Neutrophil (primary cell): ENCODE measurements around the gene ANKRD55.
"Not testable (repeated sequence)": the region's sequence is repeated elsewhere in the genome, so short reads cannot be mapped to it uniquely, and the experiment has no call there.

ENCODE experiments used
- H3K27ac ChIP-seq: fragments of 200-600 bp; sonication (generic); 2 replicates; pipeline ENCODE4 v1.5.1; 2016; ENCODE audit warnings: mild to moderate bottlenecking, moderate library complexity
- H3K27me3 ChIP-seq: fragments of 200-600 bp; sonication (generic); 2 replicates; pipeline ENCODE4 v1.6.0; 2016; ENCODE audit warnings: mild to moderate bottlenecking
- H3K36me3 ChIP-seq: fragments of 200-600 bp; sonication (generic); 2 replicates; pipeline ENCODE4 v1.5.1; 2017
- H3K4me1 ChIP-seq, 2 experiments: fragments of 200-600 bp in 1 of 2; sonication (generic) in 1 of 2; 1 replicate in 1 of 2; 2 replicates in 1 of 2; pipeline versions ENCODE4 v1.5.1 to v1.6.1; 2013 to 2016; ENCODE audit warnings: low read depth in 1 of 2, low read length in 1 of 2, mild to moderate bottlenecking in 1 of 2, moderate library complexity in 1 of 2; ENCODE audit not compliant: control insufficient read depth in 1 of 2, insufficient read depth in 1 of 2
- H3K4me3 ChIP-seq, 2 experiments: fragments of 200-600 bp in 1 of 2; sonication (generic) in 1 of 2; 1 replicate in 1 of 2; 2 replicates in 1 of 2; pipeline ENCODE4 v1.5.1; 2013 to 2016; ENCODE audit warnings: low read depth in 1 of 2, low read length in 1 of 2, mild to moderate bottlenecking in 1 of 2, moderate library complexity in 1 of 2
- H3K9me3 ChIP-seq: fragments of 200-600 bp; sonication (generic); 2 replicates; pipeline ENCODE4 v1.5.1; 2016
- CTCF ChIP-seq: fragments of 200-600 bp; sonication (generic); IDR thresholded peaks from 2 replicates; pipeline ENCODE4 v1.5.1; 2016; ENCODE audit warnings: antibody characterized with exemption

Gene ANKRD55

GRCh38 chr5:56090793-56091460 is 142.2 kb downstream of the ANKRD55 start:
- no peaks in the 10 kb centered on the region for H3K9me3 ChIP-seq
- no peaks in the 10 kb centered on the region for H3K27me3 ChIP-seq
- H3K36me3 ChIP-seq: no peaks in the 10 kb centered on the region
- H3K27ac ChIP-seq: no peak overlapping the region
- no peaks in the 10 kb centered on the region for H3K4me1 ChIP-seq
- no peak for TF ChIP-seq CTCF
- no peak overlapping the region for H3K4me3 ChIP-seq

GRCh38 chr5:56088967-56089829 is 143.9 kb downstream of the ANKRD55 start:
- Histone ChIP-seq H3K27ac (no peak overlapping the region), H3K36me3 (no peaks in the 10 kb centered on the region), H3K4me1 (no peaks in the 10 kb centered on the region), H3K4me3 (no peak overlapping the region), H3K9me3 (no peaks in the 10 kb centered on the region), H3K27me3 (peaks cover 7% of the 10 kb centered on the region)
- no peak for TF ChIP-seq CTCF

GRCh38 chr5:56088431-56088949 is 144.6 kb downstream of the ANKRD55 start:
- H3K4me3 ChIP-seq: no peak overlapping the region
- peaks cover 7% of the 10 kb centered on the region for H3K27me3 ChIP-seq
- no peaks in the 10 kb centered on the region for H3K36me3 ChIP-seq
- no peak for TF ChIP-seq CTCF
- no peak overlapping the region for H3K27ac ChIP-seq
- no peaks in the 10 kb centered on the region for H3K4me1 ChIP-seq
- no peaks in the 10 kb centered on the region for H3K9me3 ChIP-seq

- Histone ChIP-seq H3K36me3 (no peaks in the 10 kb centered on the region), H3K9me3 (no peaks in the 10 kb centered on the region), H3K4me3 (no peak overlapping the region), H3K27ac (no peak overlapping the region), H3K27me3 (peaks cover 13% of the 10 kb centered on the region), H3K4me1 (no peaks in the 10 kb centered on the region)
- no peak for TF ChIP-seq CTCF
Observed at GRCh38 chr5:56085193-56085592, 147.9 kb downstream of the ANKRD55 start.

GRCh38 chr5:56083286-56083854 is 149.8 kb downstream of the ANKRD55 start:
- Histone ChIP-seq H3K4me3 (no peak overlapping the region), H3K27ac (no peak overlapping the region), H3K4me1 (no peaks in the 10 kb centered on the region), H3K27me3 (peaks cover 28% of the 10 kb centered on the region), H3K36me3 (no peaks in the 10 kb centered on the region), H3K9me3 (no peaks in the 10 kb centered on the region)
- TF ChIP-seq CTCF: no peak

- not testable (repeated sequence) for H3K4me1 ChIP-seq, H3K9me3 ChIP-seq, H3K27ac ChIP-seq, H3K4me3 ChIP-seq, H3K36me3 ChIP-seq
- H3K27me3 ChIP-seq: peaks cover 43% of the 10 kb centered on the region
Observed at GRCh38 chr5:56081053-56081642, 152.0 kb downstream of the ANKRD55 start.
